HG03175 (cell line): Measurements from ENCODE around the gene MSMO1.
"Not testable (repeated sequence)": the region's sequence is repeated elsewhere in the genome, so short reads cannot be mapped to it uniquely, and the experiment has no call there.

Experiments used
- ATAC-seq: cut with Tn5 transposase; IDR thresholded peaks from one replicate; pipeline ENCODE4 v1.9.1; 2021; ENCODE audit warnings: mild to moderate bottlenecking, moderate library complexity; ENCODE audit not compliant: unreplicated experiment

MSMO1 gene

GRCh38 chr4:165327211-165328100 lies at the start of gene MSMO1:
MSMO1 (plus strand) TSS chr4:165327669; CDS start chr4:165333371, 5,702 bp downstream.
- peak; percentile 97 for ATAC-seq

GRCh38 chr4:165279531-165279930 lies 47.9 kb upstream of the MSMO1 start:
- ATAC-seq, result not testable (repeated sequence)

DNA sequence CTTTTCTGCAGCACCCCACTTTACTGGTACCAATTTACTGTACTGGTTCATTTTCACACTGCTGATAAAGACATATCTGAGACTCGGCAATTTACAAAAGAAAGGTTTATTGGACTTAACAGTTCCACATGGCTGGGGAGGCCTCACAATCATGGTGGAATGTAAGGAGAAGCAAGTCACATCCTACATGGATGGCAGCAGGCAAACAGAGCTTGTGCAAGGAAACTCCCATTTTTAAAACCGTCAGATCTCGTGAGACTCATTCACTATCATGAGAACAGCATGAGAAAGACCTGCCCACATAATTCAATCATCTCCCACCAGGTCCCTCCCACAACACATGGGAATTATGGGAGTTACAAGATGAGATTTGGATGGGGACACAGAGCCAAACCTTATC lies 42.8 kb upstream of the MSMO1 start:
- ATAC-seq, result not testable (repeated sequence)

DNA sequence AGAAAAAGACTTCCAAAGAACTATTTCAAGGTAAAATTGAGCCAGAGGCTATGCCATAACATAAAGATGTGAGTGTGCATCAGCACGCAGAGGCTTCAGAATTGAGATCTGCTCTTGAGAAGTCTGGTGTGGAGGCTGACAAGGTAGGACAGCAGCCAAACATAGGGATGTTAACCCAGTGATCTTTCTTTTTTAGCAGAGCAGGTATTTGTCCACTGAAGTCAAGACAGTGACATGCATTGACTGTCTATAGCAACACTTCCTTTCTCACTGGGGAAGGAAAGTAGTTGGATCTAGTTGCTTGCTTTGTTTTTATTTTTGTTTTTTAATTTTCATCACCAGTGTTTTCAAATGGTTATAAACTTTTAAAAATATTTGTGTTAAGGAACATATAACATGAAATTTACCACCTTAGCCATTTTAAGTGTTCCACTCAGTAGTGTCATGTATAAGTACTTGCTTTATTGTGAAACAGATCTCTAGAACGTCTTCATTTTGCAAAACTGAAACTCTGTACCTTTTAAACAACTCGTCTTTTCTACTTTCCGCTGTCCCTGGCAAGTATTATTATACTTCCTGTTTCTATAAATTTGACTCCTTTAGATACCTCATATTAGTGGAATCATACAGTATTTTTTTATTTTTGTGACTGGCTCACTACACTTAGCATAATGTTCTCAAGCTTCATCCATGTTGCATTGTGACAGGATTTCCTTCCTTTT lies 40.7 kb upstream of the MSMO1 start:
- peak; percentile 74 for ATAC-seq

DNA sequence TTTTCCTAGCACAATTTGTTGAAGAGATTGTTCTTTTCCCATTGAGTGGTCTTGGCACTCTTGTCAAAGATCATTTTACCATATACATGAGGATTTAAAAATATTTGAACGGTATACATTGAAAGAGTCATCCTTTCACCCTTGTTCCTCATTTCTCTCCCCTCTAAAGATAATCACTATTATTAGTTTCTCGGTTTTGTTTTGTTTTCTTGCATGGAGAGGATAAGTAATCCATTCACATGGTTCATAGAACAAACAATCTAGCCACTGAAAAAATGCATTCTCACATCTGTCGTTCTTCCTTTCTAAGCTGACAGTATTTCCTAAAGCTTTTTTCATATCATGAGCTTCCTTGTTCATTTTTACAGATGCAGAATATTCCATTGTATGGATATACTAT lies 39.2 kb upstream of the MSMO1 start:
- peak; percentile 80 for ATAC-seq

DNA sequence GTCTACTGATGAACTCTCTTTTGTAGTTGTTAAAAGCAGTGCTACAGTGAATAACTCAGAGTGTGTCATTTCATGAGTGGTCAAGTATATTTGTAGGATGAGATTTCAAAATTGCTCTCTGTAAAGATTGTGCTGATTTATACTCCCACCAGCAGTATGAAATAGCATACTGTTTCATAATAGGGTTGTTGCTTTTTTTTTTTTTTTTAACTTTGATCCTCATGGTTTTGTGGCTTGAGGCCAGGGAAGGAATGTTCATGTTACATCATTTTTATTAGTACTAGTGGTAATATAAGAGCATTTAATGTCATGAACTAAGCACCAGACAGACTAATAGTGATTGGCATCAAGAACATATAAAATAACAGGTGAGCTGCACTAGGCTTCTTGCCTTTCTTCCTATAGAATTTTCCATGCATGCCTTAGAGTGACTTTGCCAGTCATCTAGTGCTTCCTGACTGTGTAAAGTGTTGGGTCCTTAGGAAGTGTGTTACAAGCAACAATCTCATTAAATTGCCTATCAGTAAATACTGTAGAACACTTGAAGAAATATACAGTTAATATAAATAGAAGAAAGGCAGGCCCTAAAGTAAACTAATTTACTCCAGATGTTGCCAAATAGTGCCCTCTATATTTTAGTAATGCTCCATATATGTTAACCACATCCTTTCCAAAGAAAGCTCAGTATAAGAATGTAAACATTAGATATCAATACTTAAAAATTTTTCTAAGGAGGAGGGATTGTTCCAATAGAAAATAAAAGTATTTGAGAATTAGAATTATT lies 38.6 kb upstream of the MSMO1 start:
- peak; percentile 30 for ATAC-seq

DNA sequence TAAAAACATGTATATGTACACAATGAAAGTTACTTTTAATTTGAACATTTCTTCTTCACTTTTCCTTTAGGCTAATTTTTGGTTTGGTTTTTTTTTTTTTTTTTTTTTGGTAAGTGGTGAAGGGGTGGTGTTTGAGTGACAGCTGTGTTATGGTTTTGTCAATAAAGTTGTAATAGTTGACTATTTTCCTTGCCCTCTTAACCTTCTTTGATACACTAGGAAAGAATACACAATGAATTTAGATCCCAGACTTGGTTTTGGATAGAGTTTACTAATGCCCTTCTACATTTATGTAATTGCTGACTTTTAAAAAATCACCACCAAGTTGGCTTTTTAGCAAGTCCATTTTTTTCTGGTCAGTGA lies 38.1 kb upstream of the MSMO1 start:
- ATAC-seq, result no peak

GRCh38 chr4:165293061-165293460 lies 34.4 kb upstream of the MSMO1 start:
- ATAC-seq, result no peak

- no peak for ATAC-seq
Measured at GRCh38 chr4:165293927-165294649, 33.4 kb upstream of the MSMO1 start.

- ATAC-seq, result peak; percentile 98
Measured at GRCh38 chr4:165294907-165295306, 32.6 kb upstream of the MSMO1 start.

DNA sequence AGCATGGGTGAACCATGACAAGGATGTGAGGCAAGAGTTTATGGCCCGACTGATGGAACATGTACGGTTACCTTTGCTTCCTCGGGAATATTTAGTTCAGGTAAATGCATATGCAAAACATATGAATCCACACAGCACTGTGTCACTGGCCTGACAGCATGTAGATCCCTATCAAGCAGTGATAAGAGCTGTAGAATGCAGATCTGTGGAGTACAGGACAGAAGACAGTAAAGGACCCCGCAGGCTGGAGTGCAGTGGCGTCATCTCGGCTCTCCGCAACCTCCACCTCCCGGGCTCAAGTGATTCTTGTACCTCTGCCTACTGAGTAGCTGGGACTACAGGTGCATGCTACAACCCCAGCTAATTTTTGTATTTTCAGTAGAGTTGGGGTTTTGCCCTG lies 29.8 kb upstream of the MSMO1 start:
- ATAC-seq, result no peak

GRCh38 chr4:165299399-165300060 lies 27.9 kb upstream of the MSMO1 start:
- no peak for ATAC-seq

GRCh38 chr4:165301833-165302232 lies 25.6 kb upstream of the MSMO1 start:
- no peak for ATAC-seq

DNA sequence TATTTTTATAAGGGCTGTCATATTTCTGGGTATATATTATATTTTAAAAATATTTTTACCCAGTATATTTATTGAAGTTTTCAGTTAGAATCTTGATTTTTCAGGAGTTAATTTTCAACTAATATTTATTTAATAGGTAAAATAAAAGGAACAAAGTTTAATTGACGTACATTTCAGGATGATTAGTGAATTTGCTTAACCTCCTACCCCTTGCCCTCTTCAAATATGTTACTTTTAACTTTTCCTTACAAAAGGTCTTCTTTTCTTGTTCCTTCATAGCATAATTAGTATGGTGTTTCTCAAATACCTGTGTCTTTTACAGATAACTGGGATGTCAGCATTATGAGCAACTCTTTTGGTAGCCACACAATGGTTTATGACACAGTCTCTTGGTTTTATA lies 24.8 kb upstream of the MSMO1 start:
- ATAC-seq, result no peak

- ATAC-seq, result no peak
Measured at GRCh38 chr4:165308166-165308565, 19.3 kb upstream of the MSMO1 start.

GRCh38 chr4:165308606-165309005 lies 18.9 kb upstream of the MSMO1 start:
- no peak for ATAC-seq

- no peak for ATAC-seq
Measured at GRCh38 chr4:165309456-165309855, 18.0 kb upstream of the MSMO1 start.

DNA sequence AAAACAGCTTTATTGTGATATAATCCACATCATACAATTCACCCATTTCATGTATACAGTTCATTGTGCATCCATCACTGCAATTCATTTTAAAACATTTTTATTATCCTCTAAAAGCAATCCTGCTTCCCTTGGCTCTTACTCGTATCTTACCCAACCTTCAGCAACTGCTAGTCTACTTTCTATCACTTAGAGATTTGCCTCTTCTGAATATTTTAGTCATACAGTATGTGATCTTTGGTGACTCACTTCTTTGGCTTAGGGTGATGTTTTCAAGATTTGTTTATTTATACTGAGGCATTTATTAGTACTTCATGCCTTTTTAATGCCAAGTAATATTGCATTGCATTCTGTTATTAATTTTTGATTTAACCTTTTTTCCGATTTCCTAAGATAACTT lies 15.0 kb upstream of the MSMO1 start:
- no peak for ATAC-seq

GRCh38 chr4:165319030-165319429 lies 8.4 kb upstream of the MSMO1 start:
- no peak for ATAC-seq

DNA sequence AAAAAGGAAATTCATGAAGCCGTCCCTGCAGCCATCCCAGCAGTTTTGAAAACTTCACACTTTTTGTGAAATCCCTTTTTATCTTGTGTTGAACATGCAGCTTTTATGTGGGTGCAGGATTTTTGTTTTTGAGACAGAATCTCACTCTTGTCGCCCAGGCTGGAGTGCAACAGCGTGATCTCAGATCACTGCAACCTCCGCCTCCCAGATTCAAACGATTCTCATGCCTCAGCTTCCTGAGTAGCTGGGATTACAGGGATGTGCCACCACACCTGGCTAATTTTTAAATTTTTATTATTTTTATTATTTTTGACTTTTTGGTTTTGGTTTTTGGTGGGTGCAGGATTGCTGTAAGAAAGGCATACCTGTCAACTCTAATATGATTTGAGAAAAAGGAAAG lies 8.0 kb upstream of the MSMO1 start:
- no peak for ATAC-seq
